ENCODE data around the gene CPVL.

GRCh38 chr7:29032146-29032545 is 114.2 kb downstream of the CPVL start:
- TF ChIP-seq GATA3 (IDR thresholded peaks at IDR 0.05; ENCODE audit: low read depth, low read length) (no peak), GATA2 (IDR thresholded peaks at IDR 0.05; ENCODE audit: low read depth, low read length) (no peak)

Measured in SH-SY5Y (cell line).